Effector CD8-positive, alpha-beta T cell (primary cell): Measurements from ENCODE around the gene DTNBP1.

Experiments used
- DNase-seq: peaks from one replicate; lab custom pipeline; 2025; lab: John Stamatoyannopoulos, UW

DTNBP1 gene

DNA sequence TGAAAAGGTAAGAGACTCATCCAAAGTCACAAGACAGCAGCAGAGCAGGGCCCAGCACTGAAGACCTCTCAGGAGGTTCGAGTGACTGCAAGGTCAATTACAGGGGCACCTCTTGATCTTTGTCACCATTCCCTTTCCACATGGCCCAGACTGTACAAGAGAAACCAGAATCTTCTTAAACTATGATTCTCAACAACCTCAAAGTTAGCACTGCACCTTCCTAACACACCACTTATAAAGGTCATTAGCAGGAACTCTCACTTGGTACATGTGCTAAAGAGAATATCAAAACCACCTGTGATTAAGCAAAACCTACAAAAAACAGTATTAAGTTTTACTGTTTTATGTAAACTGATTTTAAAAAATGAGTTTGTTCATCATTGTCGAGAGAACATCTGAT is 70.2 kb downstream of the DTNBP1 start:
- no peak for DNase-seq

DNA sequence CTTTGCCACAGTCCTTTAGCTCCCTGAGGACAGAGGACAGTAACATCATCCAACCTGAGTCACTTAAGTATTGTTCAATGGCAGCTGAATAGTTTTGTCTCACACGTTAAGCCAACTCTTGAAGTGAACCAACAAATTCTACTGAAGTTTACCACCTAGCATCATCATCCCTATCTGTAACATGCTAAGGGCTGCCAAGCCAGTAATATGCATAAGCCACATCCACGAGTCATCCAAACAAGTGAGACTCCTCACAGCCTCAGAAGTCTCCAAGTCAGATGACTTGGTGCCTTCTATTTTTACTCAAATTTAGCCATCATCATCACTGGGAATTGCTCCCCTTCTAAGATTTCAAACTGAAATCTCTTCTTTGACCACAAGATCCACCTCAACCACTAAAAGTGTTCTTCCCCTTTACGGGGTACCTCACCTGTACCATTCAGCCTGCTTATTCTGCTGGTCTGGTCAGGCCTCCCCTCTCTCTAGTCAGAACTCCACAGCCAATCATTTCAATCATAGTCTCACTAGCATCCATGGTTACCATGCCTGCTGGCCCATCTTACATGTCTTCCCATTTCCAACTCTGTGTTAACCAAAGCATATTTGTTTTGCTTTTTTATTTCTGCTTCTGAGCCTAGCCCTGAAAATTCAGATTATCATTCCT is 73.7 kb downstream of the DTNBP1 start:
- DNase-seq = no peak

DNA sequence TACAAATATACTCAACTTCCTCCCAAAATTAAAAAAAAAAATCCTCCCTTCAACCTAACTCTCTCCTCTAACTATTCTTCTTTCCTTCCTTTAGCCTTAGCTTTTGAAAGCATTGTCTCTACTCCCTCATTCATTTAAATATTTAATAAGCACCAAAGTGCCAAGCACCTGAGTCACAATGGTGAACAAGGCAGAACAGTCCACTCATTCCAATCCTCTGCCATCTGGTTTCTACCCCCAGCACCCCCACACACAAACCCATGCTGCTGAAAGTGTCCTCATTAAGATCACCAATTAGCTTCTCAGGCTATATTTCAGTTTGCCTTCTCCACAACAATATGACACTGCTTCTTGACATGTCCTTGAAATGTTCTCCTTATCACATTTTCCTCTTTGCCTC is 76.3 kb downstream of the DTNBP1 start:
- no peak for DNase-seq

DNA sequence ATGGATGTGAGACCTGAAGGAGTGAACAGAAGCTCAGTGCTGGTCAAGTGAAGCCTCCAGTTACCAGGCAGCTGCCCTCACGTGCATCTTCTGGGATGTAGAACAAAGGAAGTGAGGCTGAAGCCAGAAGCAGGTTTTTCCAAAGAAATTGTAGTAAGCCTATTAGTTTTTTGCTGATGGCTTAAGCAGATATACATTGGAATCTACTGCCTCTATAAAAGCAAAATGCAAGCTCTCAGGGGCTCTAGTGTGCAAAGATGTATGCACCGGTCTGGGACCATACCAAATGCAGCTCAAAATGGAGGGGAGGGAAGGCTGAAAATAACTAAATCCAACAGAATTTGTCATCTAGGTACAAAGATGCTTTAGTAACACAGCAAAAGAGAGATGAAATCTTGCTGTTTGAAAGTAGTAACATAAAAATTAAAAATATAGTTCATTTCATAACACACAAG is 77.0 kb downstream of the DTNBP1 start:
- DNase-seq = no peak

DNA sequence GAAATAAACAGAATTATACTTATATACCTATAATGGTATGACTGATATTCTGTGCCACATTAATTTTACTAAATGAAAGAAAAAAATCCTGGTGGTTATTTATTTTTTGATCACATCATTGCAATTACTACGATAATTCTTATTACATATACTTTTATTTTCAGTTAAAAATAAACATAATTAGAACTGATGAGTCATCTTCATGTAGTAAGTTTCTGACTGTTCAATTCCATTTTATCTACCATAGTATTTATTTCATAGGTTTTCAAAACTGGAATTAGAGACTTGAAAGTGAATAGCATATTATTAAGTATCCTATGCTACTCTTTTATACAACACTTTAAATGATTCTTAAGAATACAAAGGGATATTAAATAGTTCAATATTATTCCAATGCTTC is 80.3 kb downstream of the DTNBP1 start:
- no peak for DNase-seq

DNA sequence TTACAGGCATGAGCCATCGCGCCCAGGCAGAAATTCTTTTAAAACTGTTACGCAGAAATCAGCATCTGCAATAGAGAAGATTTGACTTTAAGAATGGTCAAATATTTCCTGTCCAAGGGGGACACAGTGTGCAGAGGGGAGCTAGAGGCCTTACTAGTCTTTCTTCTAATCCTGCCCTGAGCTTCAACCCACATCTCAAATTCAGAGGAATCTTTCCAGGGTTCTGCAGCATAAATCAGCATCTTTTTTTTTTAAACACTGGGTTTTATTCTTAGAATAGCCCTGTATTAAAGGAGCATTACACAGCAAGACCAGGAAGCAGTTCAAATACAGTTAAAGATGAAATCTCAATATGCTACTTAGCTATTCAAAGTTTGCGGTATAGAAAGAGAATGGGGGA is 81.1 kb downstream of the DTNBP1 start:
- no peak for DNase-seq

DNA sequence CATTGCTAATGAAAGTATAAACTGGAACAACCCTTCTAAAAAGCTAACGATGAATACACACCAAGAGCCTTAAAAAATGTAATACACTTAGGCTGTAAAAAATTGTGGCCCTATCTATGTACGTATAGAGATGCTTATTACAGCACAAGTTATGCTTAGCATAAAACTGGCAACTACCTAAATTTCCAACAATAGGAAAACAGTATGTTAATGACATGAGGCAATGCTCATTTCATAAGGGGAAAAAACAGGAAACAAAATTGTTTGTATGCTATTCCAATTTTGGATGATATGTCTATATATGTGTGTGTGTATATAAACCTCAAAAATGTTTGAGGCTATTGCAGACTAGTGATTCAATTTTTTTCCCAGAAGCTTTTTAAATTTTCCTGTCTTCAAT is 82.5 kb downstream of the DTNBP1 start:
- DNase-seq = no peak

DNA sequence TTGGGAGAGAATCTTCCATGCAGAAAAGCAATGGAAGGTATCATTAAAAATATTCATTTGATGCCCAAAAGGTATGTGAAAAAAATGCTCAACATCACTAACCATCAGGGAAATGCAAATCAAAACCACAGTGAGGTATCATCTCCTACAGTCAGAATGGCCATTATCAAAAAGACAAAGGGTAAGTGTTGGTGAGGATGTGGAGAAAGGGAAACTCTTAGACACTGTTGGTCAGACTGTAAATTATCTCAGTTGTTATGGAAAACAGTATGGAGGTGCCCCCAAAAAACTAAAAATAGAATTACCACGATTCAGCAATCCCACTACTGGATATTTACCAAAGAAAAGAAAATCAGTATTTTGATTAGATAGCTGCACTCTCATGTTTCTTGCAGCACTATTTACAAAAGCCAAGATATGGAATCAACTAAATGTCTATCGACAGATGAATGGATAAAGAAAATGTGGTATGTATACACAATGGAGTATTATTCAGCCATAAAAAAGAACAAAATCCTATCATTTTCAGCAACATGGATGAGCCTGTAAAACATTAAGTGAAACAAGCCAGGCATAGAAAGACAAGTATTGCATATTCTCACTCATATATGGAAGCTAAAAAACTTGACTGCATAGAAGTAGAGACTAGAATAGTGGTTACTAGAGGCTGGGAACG is 84.0 kb downstream of the DTNBP1 start:
- DNase-seq = no peak

DNA sequence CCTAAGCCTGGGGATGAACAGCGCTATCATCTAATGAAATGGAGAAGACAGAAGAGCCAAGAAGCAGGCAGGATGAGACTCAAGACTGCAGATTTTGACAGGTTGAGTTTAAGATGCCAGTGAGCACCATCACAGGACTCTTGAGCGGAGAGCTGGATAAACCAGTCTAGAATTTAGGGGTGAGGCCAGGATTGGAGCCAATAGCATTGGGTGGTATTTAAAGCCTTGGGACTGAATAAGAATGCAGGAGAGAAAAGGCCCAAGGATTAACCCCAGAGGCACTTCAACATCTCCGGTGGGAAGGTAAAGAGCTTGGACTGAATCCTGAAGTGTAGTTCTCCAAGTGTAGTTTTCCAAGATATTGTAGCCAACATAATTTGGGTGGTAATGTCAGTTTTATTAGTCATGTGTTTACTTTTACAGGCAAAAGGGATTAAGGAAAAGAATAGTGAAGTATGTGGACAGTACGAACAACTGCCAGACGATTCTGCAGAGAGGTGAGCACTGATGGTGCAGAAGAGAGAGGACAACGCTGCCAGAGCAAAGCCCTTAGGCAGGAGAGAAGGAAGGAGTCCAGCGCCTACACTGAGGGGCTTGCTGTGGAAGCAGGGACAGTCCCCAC is 85.2 kb downstream of the DTNBP1 start:
- DNase-seq = no peak

DNA sequence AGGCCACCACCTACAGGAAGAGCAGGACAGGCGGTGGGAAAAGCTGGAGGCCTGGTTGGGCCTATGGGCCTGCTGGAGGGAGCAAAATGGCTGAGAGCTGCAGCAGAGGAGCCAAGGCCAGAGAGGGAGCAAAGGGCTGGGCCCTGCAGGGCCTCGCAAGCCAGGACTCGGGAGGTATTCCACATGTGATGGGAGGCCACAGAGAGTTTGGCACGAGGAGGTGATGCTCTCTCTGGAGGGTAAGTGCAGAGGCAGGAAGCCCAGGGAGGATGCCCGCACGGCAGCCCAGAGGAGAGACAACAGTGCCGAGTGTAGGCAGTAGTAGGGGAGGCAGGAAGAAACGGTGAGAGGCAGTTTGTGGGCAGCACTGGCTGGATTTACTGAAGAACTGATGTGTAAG is 85.7 kb downstream of the DTNBP1 start:
- DNase-seq = no peak

DNA sequence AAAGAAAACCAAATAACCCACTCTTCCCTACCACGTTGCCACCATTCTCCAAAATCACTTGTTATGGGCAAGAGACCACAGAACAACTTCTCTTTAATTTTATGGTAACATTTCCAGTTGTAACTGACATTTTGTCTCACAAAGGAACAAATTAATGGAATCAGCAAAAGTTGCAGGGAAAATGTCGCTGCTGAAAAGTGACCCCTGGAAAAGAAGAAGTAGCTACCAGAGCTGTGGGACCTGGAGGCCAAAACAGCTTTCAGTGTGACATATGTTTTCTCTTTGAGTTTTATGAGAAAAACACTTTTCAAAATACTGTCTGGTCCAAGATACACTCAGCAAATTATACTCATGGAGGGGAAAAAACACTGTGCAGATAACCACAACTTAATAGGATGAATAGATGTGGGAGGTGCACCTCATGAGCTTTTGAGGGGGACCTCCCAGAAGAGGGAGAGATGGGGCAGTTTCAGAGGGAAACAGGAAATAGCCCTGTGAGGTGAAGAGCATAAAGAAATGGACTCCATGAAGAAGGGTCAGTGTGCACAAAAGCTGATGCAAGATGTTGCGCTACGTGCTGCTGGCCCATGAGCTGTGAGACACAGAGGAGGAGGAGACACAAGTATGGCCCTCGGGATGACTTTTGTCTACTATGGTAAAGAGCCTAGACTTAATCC is 87.3 kb downstream of the DTNBP1 start:
- no peak for DNase-seq

DNA sequence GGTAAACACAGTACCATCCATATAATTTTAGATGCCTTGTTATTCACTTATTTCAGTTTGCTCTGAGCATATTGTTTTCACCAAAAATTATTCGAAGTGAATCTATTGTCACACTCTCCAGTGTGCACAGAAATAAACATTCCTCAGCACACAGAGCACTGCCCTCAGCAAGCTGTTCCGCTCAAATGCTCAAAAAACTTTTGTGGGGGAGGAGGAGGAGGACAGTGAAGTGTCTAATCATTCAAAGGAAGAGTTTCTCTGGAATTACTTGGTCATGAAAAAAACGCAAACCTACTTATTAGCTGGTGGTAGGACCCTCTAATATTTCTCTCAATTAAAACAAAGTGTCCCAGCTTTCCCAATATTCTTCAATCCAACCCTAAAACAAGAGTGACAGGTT is 88.3 kb downstream of the DTNBP1 start:
- no peak for DNase-seq

DNA sequence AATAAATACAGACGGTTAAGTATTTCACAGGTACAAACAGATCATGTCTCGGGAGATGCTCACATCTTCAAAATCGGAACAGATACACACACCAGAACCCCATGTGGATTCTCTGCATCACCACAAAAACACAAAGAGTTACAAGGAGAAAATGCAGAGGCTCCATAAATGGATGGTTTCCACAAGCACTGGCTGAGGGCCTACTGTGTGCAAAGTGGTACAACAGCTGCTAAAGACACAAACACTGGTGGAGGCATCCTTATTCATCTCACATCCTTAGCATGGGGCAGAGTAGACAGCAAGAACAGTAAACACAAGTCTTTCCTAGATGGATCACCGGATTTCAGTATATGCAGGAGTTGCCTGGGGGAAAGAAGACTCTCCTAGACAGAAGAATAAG is 88.8 kb downstream of the DTNBP1 start:
- no peak for DNase-seq

DNA sequence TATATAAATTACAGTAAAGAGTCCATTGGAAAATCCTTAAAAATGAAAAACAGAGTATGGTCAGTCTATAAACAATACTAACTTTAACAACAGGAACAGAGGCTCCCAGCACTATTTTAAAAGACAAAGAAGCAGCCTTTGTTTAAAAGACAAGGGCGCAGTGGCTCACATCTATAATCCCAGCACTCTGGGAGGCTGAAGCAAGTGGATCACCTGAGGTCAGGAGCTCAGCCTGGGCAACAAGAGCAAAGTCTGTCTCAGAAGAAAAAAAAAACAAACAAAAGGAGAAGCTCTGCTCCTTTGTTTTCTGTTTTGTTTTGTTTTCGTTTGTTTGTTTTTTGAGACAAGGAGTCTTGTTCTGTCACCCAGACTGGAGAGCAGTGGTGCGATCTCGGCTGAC is 89.4 kb downstream of the DTNBP1 start:
- no peak for DNase-seq

DNA sequence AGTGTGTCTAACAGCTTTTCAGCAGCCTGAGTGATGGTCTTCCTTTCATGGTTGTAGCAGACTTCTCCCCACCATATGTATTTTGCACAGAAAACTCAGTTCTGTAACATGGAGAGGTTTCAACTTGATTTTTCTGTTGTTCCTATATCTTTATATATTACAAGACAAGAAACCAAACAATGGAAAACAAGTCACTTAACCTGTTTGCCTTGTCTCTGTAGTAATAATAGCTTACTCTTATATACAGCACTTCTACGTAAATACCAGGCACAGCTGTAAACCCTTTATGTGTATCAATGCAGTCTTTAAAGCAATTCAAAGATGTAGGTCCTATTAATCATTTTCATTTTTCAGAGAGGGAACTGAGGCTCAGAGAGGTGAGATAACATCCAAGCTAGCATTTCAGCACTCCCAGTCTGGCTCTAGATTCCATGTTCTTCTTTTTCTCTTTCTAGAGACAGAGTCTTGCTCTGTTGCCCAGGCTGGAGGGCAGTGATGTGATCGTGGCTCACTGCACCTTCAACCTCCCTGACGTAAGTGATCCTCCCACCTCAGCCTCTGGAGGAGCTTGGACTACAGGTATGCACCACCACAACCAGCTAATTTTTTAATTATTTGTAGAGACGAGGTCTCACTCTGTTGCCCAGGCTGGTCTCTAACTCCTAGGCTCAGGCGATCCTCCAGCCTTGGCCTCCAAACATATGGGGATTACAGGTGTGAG is 90.4 kb downstream of the DTNBP1 start:
- no peak for DNase-seq

DNA sequence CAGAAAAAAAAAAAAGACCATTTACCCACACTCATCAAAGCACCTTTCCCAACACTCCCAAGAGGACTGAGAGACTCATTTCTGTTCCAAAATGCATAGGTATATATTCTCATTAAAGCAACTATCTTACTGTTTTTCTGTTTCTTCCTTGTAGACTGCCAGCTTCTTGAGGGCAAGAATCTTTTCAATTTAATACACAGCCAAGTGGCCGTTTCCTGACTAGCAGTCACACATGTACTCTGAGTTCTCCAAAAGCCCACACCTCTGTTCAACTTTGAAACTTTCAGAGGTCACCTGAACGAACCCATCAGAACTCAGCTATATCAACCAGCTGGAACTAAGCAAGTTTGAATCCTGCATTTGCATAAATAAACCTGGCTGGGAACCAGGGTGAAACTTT is 92.7 kb downstream of the DTNBP1 start:
- no peak for DNase-seq

DNA sequence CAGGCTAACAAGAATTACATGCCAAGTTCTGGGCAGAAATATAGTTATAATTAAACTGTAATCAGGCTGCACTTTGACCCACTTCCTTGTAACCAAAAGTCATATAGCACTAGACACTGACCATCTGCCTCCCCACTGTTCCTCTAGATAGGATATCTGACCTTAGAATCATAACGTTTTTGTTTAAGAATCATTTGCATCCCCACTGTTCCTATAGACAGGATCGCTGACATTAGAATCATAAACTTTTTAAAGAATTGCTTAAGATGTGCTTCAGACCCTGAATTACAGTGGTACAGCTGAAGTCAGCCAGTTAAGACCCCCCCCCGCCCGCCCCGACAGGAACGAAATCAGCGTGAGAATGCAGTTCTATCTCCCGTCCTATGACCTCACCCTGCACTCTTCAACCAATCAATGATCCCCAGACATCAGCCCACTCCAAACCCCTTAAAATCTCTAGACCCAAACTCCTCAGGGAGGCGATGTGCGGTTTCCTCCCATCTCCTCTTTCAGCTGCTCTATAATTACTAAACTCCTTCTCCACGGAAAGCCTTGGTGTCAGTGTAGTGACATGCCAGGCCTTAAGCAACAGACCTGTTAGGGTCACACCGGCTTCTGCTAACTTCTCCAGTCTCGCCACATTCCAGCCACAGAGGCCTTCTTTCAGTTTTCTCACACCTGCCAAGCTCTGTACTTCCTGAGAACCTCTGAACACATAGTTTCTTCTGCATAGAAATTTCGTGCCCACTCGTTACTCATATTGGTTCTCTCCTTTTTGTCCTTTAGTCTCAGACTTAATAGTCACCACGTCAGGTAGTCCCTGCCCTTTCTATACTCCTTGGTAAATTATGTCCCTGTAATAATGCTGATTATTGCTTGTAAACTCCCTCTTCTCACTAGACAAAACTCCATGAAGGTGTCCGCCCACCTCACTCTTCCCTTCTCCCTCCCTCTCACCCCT is 93.5 kb downstream of the DTNBP1 start:
- no peak for DNase-seq

DNA sequence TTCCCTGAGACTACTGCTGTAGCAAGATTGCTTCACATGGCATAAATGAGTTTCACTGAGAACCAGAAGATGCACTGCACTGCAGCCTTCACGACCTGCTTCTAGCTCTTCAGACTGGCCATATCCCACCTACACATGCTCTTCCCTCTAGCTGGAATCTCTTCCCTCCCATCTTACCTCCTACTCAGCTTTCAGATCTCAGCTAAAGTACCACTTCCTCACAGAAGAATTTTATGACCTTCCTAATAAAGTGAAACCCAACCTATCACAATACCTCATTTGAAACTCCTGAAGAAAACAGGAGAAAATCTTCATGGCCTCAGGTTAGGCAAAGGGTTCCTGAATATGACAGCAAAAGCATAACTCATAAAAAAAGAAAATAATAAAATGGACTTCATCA is 99.9 kb downstream of the DTNBP1 start:
- no peak for DNase-seq

DNA sequence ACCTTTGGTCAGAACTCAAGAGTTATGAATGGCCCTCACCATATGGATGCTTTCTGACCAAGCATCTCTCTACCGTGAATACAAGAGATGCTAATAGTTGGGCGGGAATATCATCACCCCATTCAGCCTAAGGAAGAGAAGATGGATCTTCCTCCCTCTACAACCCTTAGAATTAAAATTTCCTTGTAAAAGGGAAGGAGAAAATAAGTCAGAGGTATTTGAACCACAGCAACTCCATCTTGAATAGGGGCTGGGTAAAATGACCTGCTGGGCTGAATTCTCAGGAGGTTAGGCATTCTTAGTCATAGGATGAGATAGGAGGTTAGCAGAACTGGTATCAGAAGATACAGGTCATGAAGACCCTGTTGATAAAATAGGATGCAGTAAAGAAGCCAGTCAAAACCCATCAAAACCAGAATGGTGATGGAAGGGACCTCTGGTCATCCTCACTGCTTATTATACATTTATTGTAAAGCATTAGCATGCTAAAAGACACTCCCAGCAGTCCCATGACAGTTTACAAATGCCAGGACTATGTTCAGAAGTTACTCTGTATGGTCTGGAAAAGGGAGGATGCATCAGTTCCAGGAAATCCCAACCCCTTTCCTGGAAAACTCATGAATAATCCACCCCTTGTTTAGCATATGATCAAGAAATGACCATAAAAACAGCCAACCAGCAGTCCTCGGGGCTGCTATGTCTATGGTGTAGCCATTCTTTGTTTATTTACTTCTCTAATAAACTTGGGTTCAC is 101.2 kb downstream of the DTNBP1 start:
- DNase-seq = no peak

DNA sequence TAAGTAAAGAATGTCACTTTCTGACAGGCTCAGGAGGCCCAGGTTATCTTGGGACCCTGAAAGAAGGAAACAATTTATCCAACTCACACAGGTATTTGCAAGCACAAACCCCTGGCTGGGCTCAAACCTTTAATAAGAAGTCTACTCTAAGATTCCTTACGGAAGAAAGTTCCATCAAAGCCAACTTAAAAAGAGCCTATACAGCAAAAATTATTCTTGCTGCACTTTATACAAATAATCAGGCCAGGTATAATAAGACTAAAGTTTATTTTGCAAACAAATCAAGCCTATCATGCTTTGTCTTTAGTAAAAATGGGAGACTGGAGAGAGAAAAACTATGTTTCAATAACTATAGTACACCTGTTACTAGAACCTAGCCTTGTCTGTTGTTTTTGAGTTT is 102.1 kb downstream of the DTNBP1 start:
- no peak for DNase-seq
